Measurements from ENCODE around the gene GPR62. TPM values are rescaled to one million over a fixed set of nuclear protein-coding genes. Genes with fewer than 3 reads are reported as not detected.

Gene GPR62
- total and polyA plus RNA-seq, 9 of the 15 experiments (the other 6 are each of a cell fraction or from before 2014, with no cell fraction given), result not detected

- TF ChIP-seq CREB5 (CRISPR knock-in tag; IDR thresholded peaks at IDR 0.05) (no peak), ZFP36 (IDR thresholded peaks at IDR 0.05; ENCODE audit: low read depth, low read length, partially characterized antibody) (peak; percentile 13), PURB (CRISPR knock-in tag; IDR thresholded peaks at IDR 0.05; ENCODE audit: low read depth) (no peak), ZNF699 (CRISPR knock-in tag; IDR thresholded peaks at IDR 0.05; ENCODE audit: insufficient replicate concordance) (no peak), ZBTB33 (CRISPR knock-in tag; IDR thresholded peaks at IDR 0.05) (no peak)
Observed at GRCh38 chr3:51986010-51986947, 31.1 kb downstream of the GPR62 start (continued).

All from K562 (cell line).